GM12891 (cell line): ENCODE results near the gene EXOC4.

Experiments used
- PAX5 ChIP-seq: IDR thresholded peaks from 2 replicates; pipeline ENCODE4 v1.6.1; 2011; ENCODE audit warnings: low read length, moderate library complexity, mild to moderate bottlenecking; ENCODE audit not compliant: insufficient read depth, severe bottlenecking
- POLR2A ChIP-seq: IDR thresholded peaks from 2 replicates; pipeline ENCODE4 v1.6.1; 2011; ENCODE audit warnings: low read depth, low read length, control low read depth
- POLR2AphosphoS5 ChIP-seq: IDR thresholded peaks from 2 replicates; pipeline ENCODE4 v1.6.1; 2011; ENCODE audit warnings: low read depth, low read length, control low read depth
- SPI1 ChIP-seq: IDR thresholded peaks from 2 replicates; pipeline ENCODE4 v1.6.1; 2011; ENCODE audit warnings: low read depth, low read length, control low read depth
- TAF1 ChIP-seq: IDR thresholded peaks from 2 replicates; pipeline ENCODE4 v1.6.1; 2011; ENCODE audit warnings: low read depth, low read length, control low read depth

DNA sequence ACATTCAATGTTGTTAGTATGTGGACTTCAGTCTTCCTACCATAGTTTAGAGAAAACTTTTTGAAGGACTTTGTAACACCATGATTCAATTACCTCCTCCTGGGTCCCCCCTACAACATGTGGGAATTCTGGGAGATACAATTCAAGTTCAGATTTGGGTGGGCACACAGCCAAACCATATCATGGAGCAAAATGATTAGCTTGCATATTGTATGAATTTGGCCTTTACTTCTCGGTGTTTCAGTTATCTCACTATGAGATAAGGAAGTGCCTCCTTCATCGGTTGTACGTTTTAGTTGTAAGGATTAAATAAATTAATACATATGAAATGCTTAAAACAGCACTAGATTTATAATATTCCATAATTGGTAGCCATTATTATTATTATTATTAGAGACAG is 428.7 kb downstream of the EXOC4 start:
- no peak for TF ChIP-seq POLR2A
- TF ChIP-seq TAF1 = no peak
- no peak for TF ChIP-seq SPI1
- no peak for TF ChIP-seq POLR2AphosphoS5
- TF ChIP-seq PAX5 = no peak
